ENCODE measurements around the gene CACNA2D3.

GRCh38 chr3:54719914-54720313 is 597.6 kb downstream of the CACNA2D3 start:
- TF ChIP-seq CTCF (conservative IDR thresholded peaks at IDR 0.05; ENCODE audit: low read length) (no peak), EZH2phosphoT487 (IDR thresholded peaks at IDR 0.05; ENCODE audit: borderline replicate concordance, low read depth, low read length) (no peak)
